ENCODE measurements around the gene KAZN. TPM values are rescaled to one million over a fixed set of nuclear protein-coding genes. Genes with fewer than 3 reads are reported as not detected.

The KAZN gene
- polyA plus RNA-seq, 2 of the 4 experiments (the other 2 are of a cell fraction) = 1.3 to 1.9 TPM

- no peak for TF ChIP-seq KDM5A (IDR thresholded peaks at IDR 0.05)
- TF ChIP-seq, protein P1, sequence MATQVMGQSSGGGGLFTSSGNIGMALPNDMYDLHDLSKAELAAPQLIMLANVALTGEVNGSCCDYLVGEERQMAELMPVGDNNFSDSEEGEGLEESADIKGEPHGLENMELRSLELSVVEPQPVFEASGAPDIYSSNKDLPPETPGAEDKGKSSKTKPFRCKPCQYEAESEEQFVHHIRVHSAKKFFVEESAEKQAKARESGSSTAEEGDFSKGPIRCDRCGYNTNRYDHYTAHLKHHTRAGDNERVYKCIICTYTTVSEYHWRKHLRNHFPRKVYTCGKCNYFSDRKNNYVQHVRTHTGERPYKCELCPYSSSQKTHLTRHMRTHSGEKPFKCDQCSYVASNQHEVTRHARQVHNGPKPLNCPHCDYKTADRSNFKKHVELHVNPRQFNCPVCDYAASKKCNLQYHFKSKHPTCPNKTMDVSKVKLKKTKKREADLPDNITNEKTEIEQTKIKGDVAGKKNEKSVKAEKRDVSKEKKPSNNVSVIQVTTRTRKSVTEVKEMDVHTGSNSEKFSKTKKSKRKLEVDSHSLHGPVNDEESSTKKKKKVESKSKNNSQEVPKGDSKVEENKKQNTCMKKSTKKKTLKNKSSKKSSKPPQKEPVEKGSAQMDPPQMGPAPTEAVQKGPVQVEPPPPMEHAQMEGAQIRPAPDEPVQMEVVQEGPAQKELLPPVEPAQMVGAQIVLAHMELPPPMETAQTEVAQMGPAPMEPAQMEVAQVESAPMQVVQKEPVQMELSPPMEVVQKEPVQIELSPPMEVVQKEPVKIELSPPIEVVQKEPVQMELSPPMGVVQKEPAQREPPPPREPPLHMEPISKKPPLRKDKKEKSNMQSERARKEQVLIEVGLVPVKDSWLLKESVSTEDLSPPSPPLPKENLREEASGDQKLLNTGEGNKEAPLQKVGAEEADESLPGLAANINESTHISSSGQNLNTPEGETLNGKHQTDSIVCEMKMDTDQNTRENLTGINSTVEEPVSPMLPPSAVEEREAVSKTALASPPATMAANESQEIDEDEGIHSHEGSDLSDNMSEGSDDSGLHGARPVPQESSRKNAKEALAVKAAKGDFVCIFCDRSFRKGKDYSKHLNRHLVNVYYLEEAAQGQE (IDR thresholded peaks at IDR 0.05) = no peak
- no peak for TF ChIP-seq MAFK (IDR thresholded peaks at IDR 0.05; ENCODE audit: partially characterized antibody)
- TF ChIP-seq JUNB (IDR thresholded peaks at IDR 0.05) = no peak
- no peak for TF ChIP-seq CBX2 (IDR thresholded peaks at IDR 0.05; ENCODE audit: borderline replicate concordance, low read depth)
- no peak for TF ChIP-seq CHD4 (IDR thresholded peaks at IDR 0.05; ENCODE audit: borderline replicate concordance)
- TF ChIP-seq HDAC2 (IDR thresholded peaks at IDR 0.05) = no peak
- no peak for TF ChIP-seq PHF8 (IDR thresholded peaks at IDR 0.05; ENCODE audit: borderline replicate concordance, low read depth)
- TF ChIP-seq NPAS2 (CRISPR knock-in tag; IDR thresholded peaks at IDR 0.05; ENCODE audit: borderline replicate concordance) = no peak
- no peak for TF ChIP-seq NFE2L2 (conservative IDR thresholded peaks at IDR 0.05; ENCODE audit: low read length)
- no peak for TF ChIP-seq BHLHE40 (IDR thresholded peaks at IDR 0.05; ENCODE audit: low read depth, low read length)
- TF ChIP-seq HOXB5 (CRISPR knock-in tag; IDR thresholded peaks at IDR 0.05) = no peak
- no peak for TF ChIP-seq CHD2 (IDR thresholded peaks at IDR 0.05; ENCODE audit: low read length, partially characterized antibody)
- no peak for TF ChIP-seq RFX5 (IDR thresholded peaks at IDR 0.05)
- no peak for TF ChIP-seq EHMT2 (IDR thresholded peaks at IDR 0.05; ENCODE audit: low read depth)
- H3K4me3 ChIP-seq = no peak overlapping the region
- WGBS (ENCODE audit: missing lambda C conversion rate) = 7% methylated on average over 4 of the region's 4 CpGs
- no peak overlapping the region for H3K4me2 ChIP-seq
- no peak overlapping the region for H3K27ac ChIP-seq
- DNase-seq (ENCODE audit: low read depth in 1 of 2, low spot score in 1 of 2) (no peak), ATAC-seq (no peak), FAIRE-seq (no peak)
- ChIA-PET CTCF (no interaction called here), POLR2A (no interaction called here)
- no peaks in the 10 kb centered on the region for H3K9me3 ChIP-seq
- no peaks in the 10 kb centered on the region for H3K4me1 ChIP-seq
These were observed 230.2 kb downstream of the KAZN start for GRCh38 chr1:14828665-14829064.

GRCh38 chr1:14835725-14836124, 237.2 kb downstream of the KAZN start:
- CTCF ChIA-PET = no interaction called here
- no peaks in the 10 kb centered on the region for H3K9me3 ChIP-seq
- H3K4me2 ChIP-seq = no peak overlapping the region
- FAIRE-seq (no peak), ATAC-seq (no peak), DNase-seq (ENCODE audit: low read depth in 1 of 2, low spot score in 1 of 2) (no peak)
- no peak for TF ChIP-seq CBX8 (IDR thresholded peaks at IDR 0.05)
- no peaks in the 10 kb centered on the region for H3K4me1 ChIP-seq
- 7% methylated on average over 4 of the region's 5 CpGs for WGBS (ENCODE audit: missing lambda C conversion rate)
- H3K4me3 ChIP-seq = no peak overlapping the region
- no peak overlapping the region for H3K27ac ChIP-seq
- POLR2A ChIA-PET = no interaction called here

- H3K4me2 ChIP-seq = no peak overlapping the region
- FAIRE-seq = no peak
- no peak for DNase-seq (ENCODE audit: low read depth in 1 of 2, low spot score in 1 of 2)
- H3K4me3 ChIP-seq = no peak overlapping the region
- POLR2A ChIA-PET = no interaction called here
- 45% methylated on average over 10 of the region's 10 CpGs for WGBS (ENCODE audit: missing lambda C conversion rate)
- H3K4me1 ChIP-seq = no peaks in the 10 kb centered on the region
- H3K27ac ChIP-seq = no peak overlapping the region
- CTCF ChIA-PET = no interaction called here
- no peak for TF ChIP-seq CBX2 (IDR thresholded peaks at IDR 0.05; ENCODE audit: borderline replicate concordance, low read depth)
- no peak for TF ChIP-seq ZSCAN20 (CRISPR knock-in tag; IDR thresholded peaks at IDR 0.05)
- no peak for TF ChIP-seq POLR2A (IDR thresholded peaks at IDR 0.05; ENCODE audit: low read length)
- no peak for TF ChIP-seq EP300 (IDR thresholded peaks at IDR 0.05)
- no peak for TF ChIP-seq RAD21 (conservative IDR thresholded peaks at IDR 0.05 in 1 of 2, IDR thresholded peaks at IDR 0.05 in 1 of 2)
- no peak for TF ChIP-seq FOSL2 (IDR thresholded peaks at IDR 0.05)
- TF ChIP-seq FOSL2 (CRISPR knock-in tag; IDR thresholded peaks at IDR 0.05) = no peak
- peaks cover 2% of the 10 kb centered on the region; the same call in 1 of the 3 replicates for H3K9me3 ChIP-seq
- ATAC-seq = no peak
These were observed 238.1 kb downstream of the KAZN start for GRCh38 chr1:14836426-14837140.

Measured in A549 (cell line).